ENCODE data around the gene LAG3. TPM values are rescaled to one million over a fixed set of nuclear protein-coding genes. Genes with fewer than 3 reads are reported as not detected.

The LAG3 gene
- polyA plus RNA-seq, 2 of the 4 experiments (the other 2 are of a cell fraction) = 0.66 to 1.7 TPM

- 92% methylated on average over 9 of the region's 9 CpGs for WGBS (ENCODE audit: missing lambda C conversion rate)
- no peak for TF ChIP-seq FOSL2 (IDR thresholded peaks at IDR 0.05)
- TF ChIP-seq FOSL2 (CRISPR knock-in tag; IDR thresholded peaks at IDR 0.05) = no peak
- TF ChIP-seq JUN (IDR thresholded peaks at IDR 0.05) = no peak
- FAIRE-seq = no peak
- Histone ChIP-seq H3K27ac (0 out of 6 replicates have a peak overlapping the region, but pooled peaks of 1 of the 2 experiments have one; percentile 13), H3K4me2 (no peak overlapping the region), H3K9me3 (no peaks in the 10 kb centered on the region), H3K4me3 (no peak overlapping the region), H3K4me1 (peaks cover 20% of the 10 kb centered on the region)
- ChIA-PET CTCF (interaction anchor here (0.9 to 13.7 kb wide), 5 partner anchors 19 to 132 kb away, joined by 3 to 670 read pairs (median 4); partner anchors contain the start of genes CD4, LAG3, P3H3 and PTMS), POLR2A (interaction anchor here (1.2 kb wide), 1 partner anchor 34 kb away, joined by 4 read pairs; the partner anchor contains the start of gene COPS7A)
- ATAC-seq = no peak
- no peak for DNase-seq (ENCODE audit: low read depth in 1 of 2, low spot score in 1 of 2)
Measured at GRCh38 chr12:6758506-6759095, 13.7 kb upstream of the LAG3 start.

GRCh38 chr12:6759741-6760140 is 12.6 kb upstream of the LAG3 start:
- Histone ChIP-seq H3K9me3 (no peaks in the 10 kb centered on the region), H3K27ac (peak overlapping the region in 1 of 2 experiments; percentile 6; a peak in 2 of 6 replicates), H3K4me1 (peaks cover 15% of the 10 kb centered on the region), H3K4me3 (no peak overlapping the region), H3K4me2 (no peak overlapping the region)
- ChIA-PET POLR2A (interaction anchor here (1.2 kb wide), 1 partner anchor 36 kb away, joined by 4 read pairs; the partner anchor contains the start of gene COPS7A), CTCF (interaction anchor here (0.5 to 13.7 kb wide), 5 partner anchors 18 to 131 kb away, joined by 3 to 670 read pairs (median 4); partner anchors contain the start of genes CD4, LAG3, P3H3 and PTMS)
- 91% methylated on average over 5 of the region's 5 CpGs for WGBS (ENCODE audit: missing lambda C conversion rate)
- no peak for FAIRE-seq
- TF ChIP-seq ZSCAN20 (CRISPR knock-in tag; IDR thresholded peaks at IDR 0.05) = no peak
- no peak for TF ChIP-seq RAD21 (conservative IDR thresholded peaks at IDR 0.05 in 1 of 2, IDR thresholded peaks at IDR 0.05 in 1 of 2)
- TF ChIP-seq E2F6 (IDR thresholded peaks at IDR 0.05; ENCODE audit: borderline replicate concordance, low read depth) = no peak
- TF ChIP-seq CEBPB (IDR thresholded peaks at IDR 0.05) = no peak
- no peak for TF ChIP-seq JUN (IDR thresholded peaks at IDR 0.05)
- no peak for TF ChIP-seq RCOR1 (IDR thresholded peaks at IDR 0.05; ENCODE audit: low read depth, low read length)
- TF ChIP-seq FOSL2 (IDR thresholded peaks at IDR 0.05) = no peak
- TF ChIP-seq FOSL2 (CRISPR knock-in tag; IDR thresholded peaks at IDR 0.05) = no peak
- TF ChIP-seq EHMT2 (IDR thresholded peaks at IDR 0.05; ENCODE audit: low read depth) = no peak
- no peak for TF ChIP-seq NFE2L2 (conservative IDR thresholded peaks at IDR 0.05; ENCODE audit: low read length)
- no peak for TF ChIP-seq MYC (IDR thresholded peaks at IDR 0.05; ENCODE audit: borderline replicate concordance, low read length)
- DNase-seq (ENCODE audit: low read depth in 1 of 2, low spot score in 1 of 2) = no peak
- no peak for ATAC-seq

- Histone ChIP-seq H3K9me3 (no peaks in the 10 kb centered on the region), H3K4me2 (peak overlapping the region; percentile 76), H3K4me1 (peaks cover 30% of the 10 kb centered on the region), H3K27ac (peak overlapping the region; percentile 95 to 99), H3K4me3 (peak overlapping the region; percentile 20)
- TF ChIP-seq RCOR1 (IDR thresholded peaks at IDR 0.05; ENCODE audit: low read depth, low read length) (no peak), POLR2AphosphoS2 (conservative IDR thresholded peaks at IDR 0.05; ENCODE audit: low read length) (no peak), E2F6 (IDR thresholded peaks at IDR 0.05; ENCODE audit: borderline replicate concordance, low read depth) (peak; percentile 81; the same call in 1 of the 2 replicates), MAX (IDR thresholded peaks at IDR 0.05) (peak; percentile 56), HOXB13 (CRISPR knock-in tag; IDR thresholded peaks at IDR 0.05; ENCODE audit: low read depth) (peak; percentile 64; the same call in 1 of the 2 replicates)
- ATAC-seq = no peak
- no peak for DNase-seq (ENCODE audit: low read depth in 1 of 2, low spot score in 1 of 2)
- CTCF ChIA-PET = interaction anchor here (0.5 to 13.7 kb wide), 4 partner anchors 10 to 217 kb away, joined by 3 to 670 read pairs (median 29); partner anchors contain the start of genes CD4, LAG3, MLF2 and PTMS
- POLR2A ChIA-PET = interaction anchor here (1.2 to 1.7 kb wide), 2 partner anchors 10 to 39 kb away, joined by 3 to 12 read pairs; partner anchors contain the start of genes COPS7A and MLF2
- 59% methylated on average over 4 of the region's 4 CpGs for WGBS (ENCODE audit: missing lambda C conversion rate)
- FAIRE-seq = no peak
Measured at GRCh38 chr12:6763380-6763779, 8.9 kb upstream of the LAG3 start.
